Measurements from ENCODE around the gene RXFP2.

RXFP2 gene

DNA sequence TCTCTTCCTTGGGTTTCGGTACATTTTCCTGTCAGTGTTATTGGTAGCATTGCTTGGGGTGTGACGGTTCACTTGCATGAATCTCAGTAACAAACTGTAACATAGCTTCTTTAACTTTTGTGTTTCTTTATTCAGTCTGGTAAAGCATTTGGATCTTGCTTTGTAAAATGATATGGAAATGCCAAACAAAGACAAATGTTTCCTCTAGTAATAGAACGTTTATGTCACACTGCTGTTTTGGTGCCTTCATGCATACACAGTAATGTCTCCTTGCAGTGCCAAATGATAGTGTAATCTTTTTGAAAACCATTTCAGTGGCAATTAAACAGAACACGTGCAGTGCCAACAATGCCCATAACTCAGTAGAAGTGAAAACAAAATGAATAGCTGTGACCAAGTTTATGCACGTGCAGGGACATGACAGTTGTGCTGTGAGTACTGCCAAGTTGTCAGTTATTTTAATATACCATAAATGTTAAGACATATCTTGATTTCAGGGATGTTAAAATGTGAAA is 110.8 kb downstream of the RXFP2 start (continued):
- TF ChIP-seq, protein P1, sequence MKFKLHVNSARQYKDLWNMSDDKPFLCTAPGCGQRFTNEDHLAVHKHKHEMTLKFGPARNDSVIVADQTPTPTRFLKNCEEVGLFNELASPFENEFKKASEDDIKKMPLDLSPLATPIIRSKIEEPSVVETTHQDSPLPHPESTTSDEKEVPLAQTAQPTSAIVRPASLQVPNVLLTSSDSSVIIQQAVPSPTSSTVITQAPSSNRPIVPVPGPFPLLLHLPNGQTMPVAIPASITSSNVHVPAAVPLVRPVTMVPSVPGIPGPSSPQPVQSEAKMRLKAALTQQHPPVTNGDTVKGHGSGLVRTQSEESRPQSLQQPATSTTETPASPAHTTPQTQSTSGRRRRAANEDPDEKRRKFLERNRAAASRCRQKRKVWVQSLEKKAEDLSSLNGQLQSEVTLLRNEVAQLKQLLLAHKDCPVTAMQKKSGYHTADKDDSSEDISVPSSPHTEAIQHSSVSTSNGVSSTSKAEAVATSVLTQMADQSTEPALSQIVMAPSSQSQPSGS (tag by site-specific recombination; IDR thresholded peaks at IDR 0.05; ENCODE audit: low read depth) = no peak
- TF ChIP-seq ZNF670 (tag by site-specific recombination; IDR thresholded peaks at IDR 0.05; ENCODE audit: low read depth) = no peak
- TF ChIP-seq ZNF560 (tag by site-specific recombination; IDR thresholded peaks at IDR 0.05; ENCODE audit: borderline replicate concordance) = no peak
- TF ChIP-seq, protein P2, sequence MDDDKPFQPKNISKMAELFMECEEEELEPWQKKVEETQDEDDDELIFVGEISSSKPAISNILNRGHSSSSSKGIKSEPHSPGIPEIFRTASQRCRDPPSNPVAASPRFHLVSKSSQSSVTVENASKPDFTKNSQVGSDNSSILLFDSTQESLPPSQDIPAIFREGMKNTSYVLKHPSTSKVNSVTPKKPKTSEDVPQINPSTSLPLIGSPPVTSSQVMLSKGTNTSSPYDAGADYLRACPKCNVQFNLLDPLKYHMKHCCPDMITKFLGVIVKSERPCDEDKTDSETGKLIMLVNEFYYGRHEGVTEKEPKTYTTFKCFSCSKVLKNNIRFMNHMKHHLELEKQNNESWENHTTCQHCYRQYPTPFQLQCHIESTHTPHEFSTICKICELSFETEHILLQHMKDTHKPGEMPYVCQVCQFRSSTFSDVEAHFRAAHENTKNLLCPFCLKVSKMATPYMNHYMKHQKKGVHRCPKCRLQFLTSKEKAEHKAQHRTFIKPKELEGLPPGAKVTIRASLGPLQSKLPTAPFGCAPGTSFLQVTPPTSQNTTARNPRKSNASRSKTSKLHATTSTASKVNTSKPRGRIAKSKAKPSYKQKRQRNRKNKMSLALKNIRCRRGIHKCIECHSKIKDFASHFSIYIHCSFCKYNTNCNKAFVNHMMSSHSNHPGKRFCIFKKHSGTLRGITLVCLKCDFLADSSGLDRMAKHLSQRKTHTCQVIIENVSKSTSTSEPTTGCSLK (tag by site-specific recombination; IDR thresholded peaks at IDR 0.05) = no peak
- no peak for TF ChIP-seq ZNF521 (tag by site-specific recombination; IDR thresholded peaks at IDR 0.05)
- TF ChIP-seq BCL11A (tag by site-specific recombination; IDR thresholded peaks at IDR 0.05; ENCODE audit: low read depth) = no peak
- TF ChIP-seq ZNF561 (tag by site-specific recombination; IDR thresholded peaks at IDR 0.05; ENCODE audit: borderline replicate concordance) = no peak
- TF ChIP-seq, protein P3, sequence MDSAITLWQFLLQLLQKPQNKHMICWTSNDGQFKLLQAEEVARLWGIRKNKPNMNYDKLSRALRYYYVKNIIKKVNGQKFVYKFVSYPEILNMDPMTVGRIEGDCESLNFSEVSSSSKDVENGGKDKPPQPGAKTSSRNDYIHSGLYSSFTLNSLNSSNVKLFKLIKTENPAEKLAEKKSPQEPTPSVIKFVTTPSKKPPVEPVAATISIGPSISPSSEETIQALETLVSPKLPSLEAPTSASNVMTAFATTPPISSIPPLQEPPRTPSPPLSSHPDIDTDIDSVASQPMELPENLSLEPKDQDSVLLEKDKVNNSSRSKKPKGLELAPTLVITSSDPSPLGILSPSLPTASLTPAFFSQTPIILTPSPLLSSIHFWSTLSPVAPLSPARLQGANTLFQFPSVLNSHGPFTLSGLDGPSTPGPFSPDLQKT (IDR thresholded peaks at IDR 0.05; ENCODE audit: borderline replicate concordance, low read depth, low read length) = no peak
- TF ChIP-seq ZNF626 (tag by site-specific recombination; IDR thresholded peaks at IDR 0.05) = no peak

DNA sequence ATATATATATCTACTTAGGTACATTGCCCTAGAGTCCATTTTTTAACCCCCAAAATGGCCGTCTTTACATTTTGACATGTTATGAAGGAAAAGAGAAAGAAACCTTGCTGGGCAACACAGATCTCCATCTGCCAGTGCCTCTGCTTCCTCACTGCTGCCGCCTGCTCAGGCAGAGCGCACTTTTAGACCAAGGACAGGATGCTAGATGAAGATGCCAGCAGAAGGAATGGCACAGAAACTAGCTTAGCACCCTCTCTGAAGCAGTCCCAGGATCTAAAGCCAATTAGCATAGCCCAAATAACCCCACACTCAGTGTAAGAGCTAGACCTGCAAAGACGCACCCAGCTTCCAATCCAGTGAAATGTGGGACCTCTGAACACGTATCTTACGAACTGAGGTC is 111.9 kb downstream of the RXFP2 start:
- Histone ChIP-seq H3K36me3 (ENCODE audit: control insufficient read depth in 2 of 2, insufficient read depth in 1 of 2, low read length in 2 of 2) (no peaks in the 10 kb centered on the region), H3K4me3 (ENCODE audit: low read depth, low read length) (no peak overlapping the region), H3K9me3 (ENCODE audit: control insufficient read depth, insufficient read depth, low read depth, low read length) (no peaks in the 10 kb centered on the region), H3K4me1 (ENCODE audit: control insufficient read depth, insufficient read depth, low read length) (no peaks in the 10 kb centered on the region), H3K27ac (ENCODE audit: extremely low read depth, low read depth, low read length) (no peak overlapping the region)
- POLR2A ChIA-PET = no interaction called here
- TF ChIP-seq ZBTB48 (tag by site-specific recombination; IDR thresholded peaks at IDR 0.05) (no peak), TCF7L2 (IDR thresholded peaks at IDR 0.05; ENCODE audit: borderline replicate concordance, low read depth, low read length) (no peak), ZNF830 (tag by site-specific recombination; IDR thresholded peaks at IDR 0.05; ENCODE audit: low read depth) (no peak), SETDB1 (IDR thresholded peaks at IDR 0.05; ENCODE audit: insufficient read length, low read length) (no peak), ZNF2 (tag by site-specific recombination; IDR thresholded peaks at IDR 0.05) (no peak), HOXC10 (CRISPR knock-in tag; IDR thresholded peaks at IDR 0.05) (no peak), ZXDB (tag by site-specific recombination; IDR thresholded peaks at IDR 0.05) (no peak), ZNF311 (tag by site-specific recombination; IDR thresholded peaks at IDR 0.05; ENCODE audit: borderline replicate concordance) (no peak)
- TF ChIP-seq, protein P4, sequence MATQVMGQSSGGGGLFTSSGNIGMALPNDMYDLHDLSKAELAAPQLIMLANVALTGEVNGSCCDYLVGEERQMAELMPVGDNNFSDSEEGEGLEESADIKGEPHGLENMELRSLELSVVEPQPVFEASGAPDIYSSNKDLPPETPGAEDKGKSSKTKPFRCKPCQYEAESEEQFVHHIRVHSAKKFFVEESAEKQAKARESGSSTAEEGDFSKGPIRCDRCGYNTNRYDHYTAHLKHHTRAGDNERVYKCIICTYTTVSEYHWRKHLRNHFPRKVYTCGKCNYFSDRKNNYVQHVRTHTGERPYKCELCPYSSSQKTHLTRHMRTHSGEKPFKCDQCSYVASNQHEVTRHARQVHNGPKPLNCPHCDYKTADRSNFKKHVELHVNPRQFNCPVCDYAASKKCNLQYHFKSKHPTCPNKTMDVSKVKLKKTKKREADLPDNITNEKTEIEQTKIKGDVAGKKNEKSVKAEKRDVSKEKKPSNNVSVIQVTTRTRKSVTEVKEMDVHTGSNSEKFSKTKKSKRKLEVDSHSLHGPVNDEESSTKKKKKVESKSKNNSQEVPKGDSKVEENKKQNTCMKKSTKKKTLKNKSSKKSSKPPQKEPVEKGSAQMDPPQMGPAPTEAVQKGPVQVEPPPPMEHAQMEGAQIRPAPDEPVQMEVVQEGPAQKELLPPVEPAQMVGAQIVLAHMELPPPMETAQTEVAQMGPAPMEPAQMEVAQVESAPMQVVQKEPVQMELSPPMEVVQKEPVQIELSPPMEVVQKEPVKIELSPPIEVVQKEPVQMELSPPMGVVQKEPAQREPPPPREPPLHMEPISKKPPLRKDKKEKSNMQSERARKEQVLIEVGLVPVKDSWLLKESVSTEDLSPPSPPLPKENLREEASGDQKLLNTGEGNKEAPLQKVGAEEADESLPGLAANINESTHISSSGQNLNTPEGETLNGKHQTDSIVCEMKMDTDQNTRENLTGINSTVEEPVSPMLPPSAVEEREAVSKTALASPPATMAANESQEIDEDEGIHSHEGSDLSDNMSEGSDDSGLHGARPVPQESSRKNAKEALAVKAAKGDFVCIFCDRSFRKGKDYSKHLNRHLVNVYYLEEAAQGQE (tag by site-specific recombination; IDR thresholded peaks at IDR 0.05) = no peak
- CTCF ChIA-PET = interaction anchor here (0.6 kb wide), 1 partner anchor 59 kb away, joined by 4 read pairs; no protein-coding TSS in a partner anchor
